Measurements from ENCODE around the gene TMBIM6. TPM values are rescaled to one million over a fixed set of nuclear protein-coding genes. Genes with fewer than 3 reads are reported as not detected.
"Not testable (repeated sequence)": the region's sequence is repeated elsewhere in the genome, so short reads cannot be mapped to it uniquely, and the experiment has no call there.

The TMBIM6 gene
- total and polyA plus RNA-seq, 10 donors: 100 to 437 (median 375) TPM

GRCh38 chr12:49777341-49777740 lies 36.0 kb downstream of the TMBIM6 start:
- 78 to 97% (median 91%) methylated on average over 3 of the region's 3 CpGs for WGBS, 5 donors
- intact Hi-C loops (cut with DNase I; ENCODE audit: low total_unique reads): loop anchor here (5.0 to 10.0 kb wide), 2 partner anchors 65 to 277 kb away; partner anchors contain the start of genes ASIC1 and BCDIN3D
- Histone ChIP-seq H3K27me3 (replicated peaks in 1 of 7) (peaks cover 0 to 57% (median 10%) of the 10 kb centered on the region in 7 donors), H3K36me3 (no peaks in the 10 kb centered on the region), H3K4me3 (no peak overlapping the region), H3K27ac (no peak overlapping the region), H3K4me1 (peaks cover 0 to 22% (median 13%) of the 10 kb centered on the region in 6 donors), H3K9me3 (peaks cover 0 to 3% (median 0%) of the 10 kb centered on the region in 8 donors)
- TF ChIP-seq, protein P1, sequence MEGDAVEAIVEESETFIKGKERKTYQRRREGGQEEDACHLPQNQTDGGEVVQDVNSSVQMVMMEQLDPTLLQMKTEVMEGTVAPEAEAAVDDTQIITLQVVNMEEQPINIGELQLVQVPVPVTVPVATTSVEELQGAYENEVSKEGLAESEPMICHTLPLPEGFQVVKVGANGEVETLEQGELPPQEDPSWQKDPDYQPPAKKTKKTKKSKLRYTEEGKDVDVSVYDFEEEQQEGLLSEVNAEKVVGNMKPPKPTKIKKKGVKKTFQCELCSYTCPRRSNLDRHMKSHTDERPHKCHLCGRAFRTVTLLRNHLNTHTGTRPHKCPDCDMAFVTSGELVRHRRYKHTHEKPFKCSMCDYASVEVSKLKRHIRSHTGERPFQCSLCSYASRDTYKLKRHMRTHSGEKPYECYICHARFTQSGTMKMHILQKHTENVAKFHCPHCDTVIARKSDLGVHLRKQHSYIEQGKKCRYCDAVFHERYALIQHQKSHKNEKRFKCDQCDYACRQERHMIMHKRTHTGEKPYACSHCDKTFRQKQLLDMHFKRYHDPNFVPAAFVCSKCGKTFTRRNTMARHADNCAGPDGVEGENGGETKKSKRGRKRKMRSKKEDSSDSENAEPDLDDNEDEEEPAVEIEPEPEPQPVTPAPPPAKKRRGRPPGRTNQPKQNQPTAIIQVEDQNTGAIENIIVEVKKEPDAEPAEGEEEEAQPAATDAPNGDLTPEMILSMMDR (IDR thresholded peaks at IDR 0.05 in 8 of 11, conservative IDR thresholded peaks at IDR 0.05 in 3 of 11): no peak
- TF ChIP-seq POLR2A (IDR thresholded peaks at IDR 0.05): no peak
- TF ChIP-seq POLR2AphosphoS5 (IDR thresholded peaks at IDR 0.05): no peak
- no peak for DNase-seq

GRCh38 chr12:49777800-49778748 lies 36.7 kb downstream of the TMBIM6 start:
- Histone ChIP-seq H3K9me3 (peaks cover 0 to 3% (median 0%) of the 10 kb centered on the region in 8 donors), H3K36me3 (no peaks in the 10 kb centered on the region), H3K4me1 (peaks cover 0 to 24% (median 13%) of the 10 kb centered on the region in 6 donors), H3K27me3 (replicated peaks in 1 of 7) (peaks cover 0 to 64% (median 10%) of the 10 kb centered on the region in 7 donors), H3K4me3 (no peak overlapping the region), H3K27ac (no peak overlapping the region)
- peak; percentile 88 for DNase-seq
- WGBS, 5 donors: 52 to 62% (median 56%) methylated on average over 19 of the region's 19 CpGs
- intact Hi-C loops (cut with DNase I; ENCODE audit: low total_unique reads): loop anchor here (5.0 to 10.0 kb wide), 2 partner anchors 64 to 277 kb away; partner anchors contain the start of genes ASIC1 and BCDIN3D
- TF ChIP-seq POLR2AphosphoS5 (IDR thresholded peaks at IDR 0.05): peak in 2 of 3 donors; percentile 39
- no peak for TF ChIP-seq POLR2A (IDR thresholded peaks at IDR 0.05)
- TF ChIP-seq, protein P1 (IDR thresholded peaks at IDR 0.05 in 8 of 11, conservative IDR thresholded peaks at IDR 0.05 in 3 of 11): peak; percentile 50 to 90 (median 80)

DNA sequence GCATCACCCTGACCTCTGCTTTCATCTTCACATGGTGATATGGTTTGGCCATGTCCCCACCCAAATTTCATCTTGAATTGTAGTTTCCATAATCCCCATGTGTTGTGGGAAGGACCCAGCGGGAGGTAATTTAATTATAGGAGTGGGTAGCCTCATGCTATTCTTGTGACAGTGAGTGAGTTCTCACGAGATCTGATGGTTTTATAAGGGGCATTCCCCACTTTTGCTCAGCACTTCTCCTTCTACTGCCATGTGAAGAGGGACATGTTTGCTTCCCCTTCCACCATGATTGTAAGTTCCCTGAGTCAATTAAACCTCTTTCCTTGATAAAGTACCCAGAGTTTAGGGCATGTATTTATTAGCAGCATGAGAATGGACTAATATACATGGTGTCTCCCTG lies 38.2 kb downstream of the TMBIM6 start:
- Histone ChIP-seq H3K4me3 (no peak overlapping the region), H3K9me3 (peaks cover 0 to 3% (median 0%) of the 10 kb centered on the region in 8 donors), H3K27ac (no peak overlapping the region), H3K4me1 (peaks cover 7 to 39% (median 23%) of the 10 kb centered on the region in 6 donors), H3K27me3 (replicated peaks in 1 of 7) (peaks cover 0 to 65% (median 10%) of the 10 kb centered on the region in 7 donors), H3K36me3 (no peaks in the 10 kb centered on the region)
- 64 to 76% (median 71%) methylated on average over 2 of the region's 2 CpGs for WGBS, 5 donors
- intact Hi-C loops (cut with DNase I; ENCODE audit: low total_unique reads): loop anchor here (5.0 to 10.0 kb wide), 2 partner anchors 63 to 275 kb away; partner anchors contain the start of genes ASIC1 and BCDIN3D
- TF ChIP-seq, protein P1 (IDR thresholded peaks at IDR 0.05 in 8 of 11, conservative IDR thresholded peaks at IDR 0.05 in 3 of 11): no peak
- TF ChIP-seq POLR2AphosphoS5 (IDR thresholded peaks at IDR 0.05) (no peak), POLR2A (IDR thresholded peaks at IDR 0.05) (no peak)
- DNase-seq: no peak

DNA sequence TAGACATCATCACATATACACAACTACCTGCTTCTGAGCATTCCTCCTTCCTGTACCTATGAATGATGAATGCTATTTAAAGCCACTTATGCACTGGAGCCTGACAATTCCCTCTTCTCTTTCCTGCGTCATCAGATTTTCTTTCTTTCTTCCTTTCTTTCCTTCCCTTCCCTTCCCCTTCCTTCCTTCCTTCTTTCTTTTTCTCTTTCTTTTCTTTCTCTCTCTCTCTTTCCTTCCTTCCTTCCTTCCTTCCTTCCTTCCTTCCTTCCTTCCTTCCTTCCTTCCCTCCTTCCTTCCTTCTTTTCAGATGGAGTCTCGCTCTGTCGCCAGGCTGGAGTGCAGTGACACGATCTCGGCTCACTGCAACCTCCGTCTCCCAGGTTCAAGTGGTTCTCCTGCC lies 39.6 kb downstream of the TMBIM6 start:
- 85 to 94% (median 89%) methylated on average over 6 of the region's 6 CpGs for WGBS, 5 donors
- H3K27ac ChIP-seq; H3K9me3 ChIP-seq; intact Hi-C loops (cut with DNase I; ENCODE audit: low total_unique reads); H3K4me3 ChIP-seq; DNase-seq; H3K36me3 ChIP-seq: not testable (repeated sequence)
- Histone ChIP-seq H3K27me3 (replicated peaks in 1 of 7) (peaks cover 0 to 67% (median 10%) of the 10 kb centered on the region in 7 donors), H3K4me1 (peaks cover 11 to 45% (median 24%) of the 10 kb centered on the region in 6 donors)
